CD4-positive, alpha-beta memory T cell (primary cell): ENCODE results near the gene SLC39A13. TPM values are rescaled to one million over a fixed set of nuclear protein-coding genes. Genes with fewer than 3 reads are reported as not detected.

Experiments used
- CTCF ChIA-PET: fragments of 350-600 bp; sonication (Branson Sonifier 250); formaldehyde crosslinking; loops from one replicate; lab custom pipeline; 2021; ENCODE audit warnings: inconsistent platforms; ENCODE audit not compliant: partially characterized antibody; lab: Charles Lee
- POLR2A ChIA-PET: fragments of 350-600 bp; sonication (Branson Sonifier 250); formaldehyde crosslinking; loops from one replicate; lab custom pipeline; 2021; ENCODE audit not compliant: partially characterized antibody; lab: Charles Lee
- DNase-seq, 5 donors: peaks; one replicate each; pipeline versions ENCODE4 v3.0.0 to v3.0.0-alpha.2; 2020 to 2022; ENCODE audit warnings: mixed read lengths in 1 of 5
- H3K27ac ChIP-seq: one replicate; pipeline ENCODE4 v1.7.0; 2013; ENCODE audit warnings: low read depth, low read length
- H3K27me3 ChIP-seq: 2 replicates; pipeline ENCODE4 v1.7.0; 2013; ENCODE audit warnings: mild to moderate bottlenecking, low read length, moderate library complexity; ENCODE audit not compliant: insufficient read depth
- H3K36me3 ChIP-seq: 2 replicates; pipeline ENCODE4 v1.7.0; 2013; ENCODE audit warnings: mild to moderate bottlenecking, low read length, moderate library complexity; ENCODE audit not compliant: insufficient read depth
- H3K4me1 ChIP-seq: 2 replicates; pipeline ENCODE4 v1.7.0; 2013; ENCODE audit warnings: mild to moderate bottlenecking, low read length, moderate library complexity; ENCODE audit not compliant: insufficient read depth
- H3K4me3 ChIP-seq, 2 donors: one replicate each; pipeline ENCODE4 v1.7.0; 2013; ENCODE audit warnings: low read length in 2 of 2, mild to moderate bottlenecking in 1 of 2
- H3K9me3 ChIP-seq, 2 donors: one replicate each; pipeline ENCODE4 v1.7.0; 2013; ENCODE audit warnings: low read length in 2 of 2, control low read depth in 1 of 2; ENCODE audit not compliant: control insufficient read depth in 1 of 2
- H3K27ac Mint-ChIP-seq, 7 donors: one replicate each; pipeline ENCODE4 v1.8.0; 2020 to 2021; ENCODE audit warnings: mixed read lengths in 7 of 7, mild to moderate bottlenecking in 6 of 7, inconsistent platforms in 3 of 7, moderate library complexity in 3 of 7
- H3K27me3 Mint-ChIP-seq, 2 donors: one replicate each; pipeline ENCODE4 v1.8.0; 2020 to 2021; ENCODE audit warnings: mixed read lengths in 2 of 2
- H3K36me3 Mint-ChIP-seq, 2 donors: one replicate each; pipeline ENCODE4 v1.8.0; 2020 to 2021; ENCODE audit warnings: mixed read lengths in 2 of 2, inconsistent platforms in 1 of 2, mild to moderate bottlenecking in 1 of 2
- H3K4me1 Mint-ChIP-seq, 4 donors: one replicate each; pipeline ENCODE4 v1.8.0; 2020 to 2021; ENCODE audit warnings: mixed read lengths in 4 of 4, mild to moderate bottlenecking in 1 of 4
- H3K4me3 Mint-ChIP-seq, 8 donors: one replicate each; pipeline ENCODE4 v1.8.0; 2020 to 2021; ENCODE audit warnings: mixed read lengths in 8 of 8, mild to moderate bottlenecking in 7 of 8, moderate library complexity in 6 of 8, inconsistent platforms in 3 of 8
- H3K9me3 Mint-ChIP-seq, 8 donors: one replicate each; pipeline ENCODE4 v1.8.0; 2020 to 2021; ENCODE audit warnings: mixed read lengths in 8 of 8, mild to moderate bottlenecking in 5 of 8, inconsistent platforms in 3 of 8, moderate library complexity in 1 of 8
- intact Hi-C: fragments of 100-400 bp; cut with micrococcal nuclease; formaldehyde crosslinking; loops from one replicate; pipeline ENCODE4 v1.15.1; 2023
- polyA plus RNA-seq, 2 donors: library from polyadenylated mRNA; unstranded; fragments of 300-500 nt; fragmentation: Illumina TruSeq; gene quantifications; one replicate each; pipeline ENCODE4 v1.2.3, GENCODE V29; 2021
- total RNA-seq, 2 experiments: library from RNA; stranded (reverse); gene quantifications; one replicate each; pipeline ENCODE4 v1.2.3, GENCODE V29; 2021

Gene SLC39A13
- total and polyA plus RNA-seq, 4 experiments from 2014 or later = 22.3 to 68.3 (median 48.6) TPM

- H3K9me3 ChIP-seq = no peaks in the 10 kb centered on the region
- no peaks in the 10 kb centered on the region for H3K27me3 Mint-ChIP-seq
- ChIA-PET POLR2A (interaction anchor here (0.8 to 6.8 kb wide), 8 partner anchors 14 to 217 kb away, joined by 4 to 86 read pairs (median 7); partner anchors contain the start of genes ACP2, ARFGAP2, DDB2 and KBTBD4), CTCF (interaction anchor here (1.4 to 9.6 kb wide), 4 partner anchors 13 to 21 kb away, joined by 4 to 116 read pairs (median 37); partner anchors contain the start of gene SLC39A13)
- intact Hi-C loops = loop anchor here (1.0 kb wide), 1 partner anchor 14 kb away; the partner anchor contains the start of gene SLC39A13
- DNase-seq = peak; percentile 36 to 61 (median 42)
- H3K36me3 ChIP-seq = no peaks in the 10 kb centered on the region
- peak overlapping the region; percentile 73 to 91 (median 89) for H3K27ac Mint-ChIP-seq
- peaks cover 58% of the 10 kb centered on the region for H3K4me1 ChIP-seq
- H3K4me1 Mint-ChIP-seq = peaks cover 17 to 70% (median 42%) of the 10 kb centered on the region in 4 donors
- peak overlapping the region; percentile 77 for H3K27ac ChIP-seq
- peak overlapping the region; percentile 47 to 69 for H3K4me3 ChIP-seq
- no peaks in the 10 kb centered on the region for H3K36me3 Mint-ChIP-seq
- peaks cover 0 to 3% (median 0%) of the 10 kb centered on the region in 8 donors for H3K9me3 Mint-ChIP-seq
- H3K4me3 Mint-ChIP-seq = peak overlapping the region; percentile 50 to 76 (median 68)
- no peaks in the 10 kb centered on the region for H3K27me3 ChIP-seq
Observed at GRCh38 chr11:47394322-47395222, 13.8 kb upstream of the SLC39A13 start.

- Mint-ChIP-seq H3K36me3 (no peaks in the 10 kb centered on the region), H3K4me3 (peak overlapping the region in 6 of 8 donors; percentile 24 to 66 (median 58)), H3K27ac (peak overlapping the region; percentile 73 to 93 (median 89)), H3K9me3 (peaks cover 0 to 3% (median 0%) of the 10 kb centered on the region in 8 donors), H3K4me1 (peaks cover 15 to 67% (median 40%) of the 10 kb centered on the region in 4 donors), H3K27me3 (no peaks in the 10 kb centered on the region)
- Histone ChIP-seq H3K36me3 (no peaks in the 10 kb centered on the region), H3K4me3 (peak overlapping the region; percentile 47), H3K27me3 (no peaks in the 10 kb centered on the region), H3K4me1 (peaks cover 55% of the 10 kb centered on the region), H3K27ac (peak overlapping the region; percentile 77), H3K9me3 (no peaks in the 10 kb centered on the region)
- POLR2A ChIA-PET = interaction anchor here (1.0 to 6.8 kb wide), 5 partner anchors 13 to 218 kb away, joined by 6 to 86 read pairs (median 12); partner anchors contain the start of genes ARFGAP2, DDB2, PSMC3 and SLC39A13
- DNase-seq = no peak
- CTCF ChIA-PET = interaction anchor here (1.4 to 9.6 kb wide), 3 partner anchors 12 to 22 kb away, joined by 4 to 116 read pairs (median 70); partner anchors contain the start of gene SLC39A13
- intact Hi-C loops = no loop called here
Observed at GRCh38 chr11:47395223-47396048, 13.0 kb upstream of the SLC39A13 start.

GRCh38 chr11:47396049-47396320 is 12.4 kb upstream of the SLC39A13 start:
- Histone ChIP-seq H3K4me1 (peaks cover 57% of the 10 kb centered on the region), H3K36me3 (no peaks in the 10 kb centered on the region), H3K27me3 (no peaks in the 10 kb centered on the region), H3K27ac (no peak overlapping the region), H3K4me3 (no peak overlapping the region), H3K9me3 (no peaks in the 10 kb centered on the region)
- H3K27me3 Mint-ChIP-seq = no peaks in the 10 kb centered on the region
- H3K36me3 Mint-ChIP-seq = no peaks in the 10 kb centered on the region
- ChIA-PET POLR2A (interaction anchor here (1.0 to 2.1 kb wide), 2 partner anchors 11 to 181 kb away, joined by 3 to 13 read pairs; partner anchors contain the start of gene DDB2), CTCF (interaction anchor here (10.3 kb wide), 1 partner anchor 23 kb away, joined by 149 read pairs; no protein-coding TSS in a partner anchor)
- intact Hi-C loops = no loop called here
- peaks cover 0 to 3% (median 0%) of the 10 kb centered on the region in 8 donors for H3K9me3 Mint-ChIP-seq
- peaks cover 16 to 67% (median 42%) of the 10 kb centered on the region in 4 donors for H3K4me1 Mint-ChIP-seq
- H3K27ac Mint-ChIP-seq = peak overlapping the region; percentile 42 to 92 (median 86)
- peak overlapping the region in 3 of 8 donors; percentile 47 to 65 (median 48) for H3K4me3 Mint-ChIP-seq
- DNase-seq = no peak

- ChIA-PET CTCF (interaction anchor here (3.3 to 10.3 kb wide), 2 partner anchors 11 to 25 kb away, joined by 16 to 149 read pairs; partner anchors contain the start of gene SLC39A13), POLR2A (interaction anchor here (2.6 to 3.4 kb wide), 3 partner anchors 9 to 28 kb away, joined by 12 to 31 read pairs (median 14); partner anchors contain the start of gene PSMC3)
- peaks cover 16 to 60% (median 39%) of the 10 kb centered on the region in 4 donors for H3K4me1 Mint-ChIP-seq
- H3K27me3 Mint-ChIP-seq = no peaks in the 10 kb centered on the region
- Histone ChIP-seq H3K36me3 (no peaks in the 10 kb centered on the region), H3K27me3 (no peaks in the 10 kb centered on the region), H3K9me3 (no peaks in the 10 kb centered on the region), H3K4me3 (no peak overlapping the region), H3K27ac (no peak overlapping the region), H3K4me1 (peaks cover 51% of the 10 kb centered on the region)
- peak overlapping the region in 4 of 8 donors; percentile 6 to 67 (median 33) for H3K4me3 Mint-ChIP-seq
- intact Hi-C loops = no loop called here
- peaks cover 0 to 1% (median 0%) of the 10 kb centered on the region in 8 donors for H3K9me3 Mint-ChIP-seq
- H3K27ac Mint-ChIP-seq = peak overlapping the region; percentile 15 to 81 (median 65)
- DNase-seq = no peak
- no peaks in the 10 kb centered on the region for H3K36me3 Mint-ChIP-seq
Observed at GRCh38 chr11:47398011-47398410, 10.4 kb upstream of the SLC39A13 start.

GRCh38 chr11:47398551-47398950 is 9.8 kb upstream of the SLC39A13 start:
- Mint-ChIP-seq H3K4me3 (peak overlapping the region in 3 of 8 donors; percentile 46 to 81 (median 67)), H3K27ac (peak overlapping the region; percentile 63 to 83 (median 75)), H3K9me3 (peaks cover 0 to 1% (median 0%) of the 10 kb centered on the region in 8 donors), H3K4me1 (peaks cover 15 to 56% (median 37%) of the 10 kb centered on the region in 4 donors), H3K36me3 (no peaks in the 10 kb centered on the region), H3K27me3 (no peaks in the 10 kb centered on the region)
- H3K36me3 ChIP-seq = no peaks in the 10 kb centered on the region
- ChIA-PET CTCF (interaction anchor here (1.4 to 10.3 kb wide), 5 partner anchors 10 to 25 kb away, joined by 3 to 149 read pairs (median 12); partner anchors contain the start of genes SLC39A13 and SPI1), POLR2A (interaction anchor here (2.6 to 3.4 kb wide), 4 partner anchors 9 to 28 kb away, joined by 12 to 31 read pairs (median 15); partner anchors contain the start of genes PSMC3 and SLC39A13)
- intact Hi-C loops = no loop called here
- no peaks in the 10 kb centered on the region for H3K27me3 ChIP-seq
- no peak for DNase-seq
- H3K4me3 ChIP-seq = no peak overlapping the region
- H3K27ac ChIP-seq = no peak overlapping the region
- H3K9me3 ChIP-seq = no peaks in the 10 kb centered on the region
- H3K4me1 ChIP-seq = peaks cover 47% of the 10 kb centered on the region
